ENCODE data around the gene BSND. TPM values are rescaled to one million over a fixed set of nuclear protein-coding genes. Genes with fewer than 3 reads are reported as not detected.
A peak's percentile ranks its signal among the peaks of the same experiment; 100 is the strongest.

Gene BSND
- total and polyA plus RNA-seq, 4 donors = 0.02 TPM; not detected in 3

- WGBS, 2 donors = 34 to 42% methylated on average over 27 of the region's 27 CpGs
- Histone ChIP-seq H3K36me3 (ENCODE audit: control insufficient read depth in 4 of 4, insufficient read depth in 4 of 4, low read length in 4 of 4) (no peaks in the 10 kb centered on the region), H3K9ac (ENCODE audit: insufficient read depth in 1 of 2, low read length in 2 of 2) (no peak overlapping the region), H3K27me3 (ENCODE audit: control insufficient read depth in 3 of 3, insufficient read depth in 3 of 3, low read length in 2 of 3) (no peaks in the 10 kb centered on the region), H3K27ac (ENCODE audit: low read depth in 1 of 2, low read length in 1 of 2) (no peak overlapping the region), H3K9me3 (ENCODE audit: control insufficient read depth in 4 of 4, insufficient read depth in 3 of 4, low read length in 3 of 4) (no peaks in the 10 kb centered on the region), H3K4me1 (ENCODE audit: control insufficient read depth in 5 of 5, insufficient read depth in 5 of 5, low read length in 5 of 5) (peaks cover 0 to 8% (median 0%) of the 10 kb centered on the region in 5 donors), H3K4me3 (no peak overlapping the region)
- DNase-seq (peak; percentile 83 to 92 (median 90)), ATAC-seq (ENCODE audit: insufficient read depth, low FRiP score) (peak; percentile 95)
- peak; percentile 66 for TF ChIP-seq CTCF (IDR thresholded peaks at IDR 0.05; ENCODE audit: control extremely low read depth, extremely low read depth)
These were observed 48.2 kb upstream of the BSND start for GRCh38 chr1:54950369-54951163.

- Histone ChIP-seq H3K4me1 (ENCODE audit: control insufficient read depth in 5 of 5, insufficient read depth in 5 of 5, low read length in 5 of 5) (peaks cover 0 to 7% (median 0%) of the 10 kb centered on the region in 5 donors), H3K36me3 (ENCODE audit: control insufficient read depth in 4 of 4, insufficient read depth in 4 of 4, low read length in 4 of 4) (no peaks in the 10 kb centered on the region), H3K9ac (ENCODE audit: insufficient read depth in 1 of 2, low read length in 2 of 2) (no peak overlapping the region), H3K27ac (ENCODE audit: low read depth in 1 of 2, low read length in 1 of 2) (no peak overlapping the region), H3K4me3 (no peak overlapping the region), H3K9me3 (ENCODE audit: control insufficient read depth in 4 of 4, insufficient read depth in 3 of 4, low read length in 3 of 4) (no peaks in the 10 kb centered on the region), H3K27me3 (ENCODE audit: control insufficient read depth in 3 of 3, insufficient read depth in 3 of 3, low read length in 2 of 3) (no peaks in the 10 kb centered on the region)
- WGBS, 2 donors = 93 to 94% methylated on average over 4 of the region's 4 CpGs
- no peak for TF ChIP-seq CTCF (IDR thresholded peaks at IDR 0.05; ENCODE audit: control extremely low read depth, extremely low read depth)
- ATAC-seq (ENCODE audit: insufficient read depth, low FRiP score) (no peak), DNase-seq (no peak)
These were observed 46.9 kb upstream of the BSND start for GRCh38 chr1:54951810-54952226.

- Histone ChIP-seq H3K9me3 (ENCODE audit: control insufficient read depth in 4 of 4, insufficient read depth in 3 of 4, low read length in 3 of 4) (peaks cover 0 to 3% (median 1%) of the 10 kb centered on the region in 4 donors), H3K9ac (ENCODE audit: insufficient read depth in 1 of 2, low read length in 2 of 2) (no peak overlapping the region), H3K27ac (ENCODE audit: low read depth in 1 of 2, low read length in 1 of 2) (no peak overlapping the region), H3K27me3 (ENCODE audit: control insufficient read depth in 3 of 3, insufficient read depth in 3 of 3, low read length in 2 of 3) (no peaks in the 10 kb centered on the region), H3K4me3 (no peak overlapping the region), H3K36me3 (ENCODE audit: control insufficient read depth in 4 of 4, insufficient read depth in 4 of 4, low read length in 4 of 4) (no peaks in the 10 kb centered on the region), H3K4me1 (ENCODE audit: control insufficient read depth in 5 of 5, insufficient read depth in 5 of 5, low read length in 5 of 5) (peaks cover 0 to 7% (median 0%) of the 10 kb centered on the region in 5 donors)
- TF ChIP-seq CTCF (IDR thresholded peaks at IDR 0.05; ENCODE audit: control extremely low read depth, extremely low read depth) = no peak
- no peak for ATAC-seq (ENCODE audit: insufficient read depth, low FRiP score)
- WGBS, 2 donors = 88 to 91% methylated on average over 4 of the region's 4 CpGs
- no peak for DNase-seq
These were observed 45.6 kb upstream of the BSND start for GRCh38 chr1:54952950-54953718.
